Muscle of leg (tissue), 11 donors: Measurements from ENCODE around the gene MFNG. TPM values are rescaled to one million over a fixed set of nuclear protein-coding genes. Genes with fewer than 3 reads are reported as not detected.

Experiments used
- DNase-seq: peaks from one replicate; pipeline ENCODE4 v3.0.0; 2013
- H3K27ac ChIP-seq: one replicate; pipeline ENCODE4 v1.5.1; 2013; ENCODE audit warnings: mild to moderate bottlenecking, low read length, control low read depth
- H3K27me3 ChIP-seq: one replicate; pipeline ENCODE4 v1.6.1; 2013; ENCODE audit warnings: low read length; ENCODE audit not compliant: control insufficient read depth, insufficient read depth
- H3K36me3 ChIP-seq: one replicate; pipeline ENCODE4 v1.6.1; 2013; ENCODE audit warnings: low read length; ENCODE audit not compliant: control insufficient read depth, insufficient read depth
- H3K4me1 ChIP-seq: one replicate; pipeline ENCODE4 v1.6.1; 2013; ENCODE audit warnings: low read length; ENCODE audit not compliant: control insufficient read depth, insufficient read depth
- H3K4me3 ChIP-seq: one replicate; pipeline ENCODE4 v1.5.1; 2013; ENCODE audit warnings: low read length, control low read depth
- H3K9me3 ChIP-seq: replicated peaks from 2 replicates; pipeline ENCODE4 v1.6.1; 2013; ENCODE audit warnings: low read depth, low read length; ENCODE audit not compliant: control insufficient read depth
- WGBS: methylation state at CpG from one replicate; pipeline ENCODE4 v1.1.5; 2013; ENCODE audit warnings: missing lambda C conversion rate; ENCODE audit not compliant: insufficient coverage; 5-methylcytosine and 5-hydroxymethylcytosine counted together
- polyA plus RNA-seq, 8 donors: library from polyadenylated mRNA; unstranded; fragments of 120-200 nt; gene quantifications; one replicate each; pipeline versions ENCODE4 v1.2.1 to v1.2.3, GENCODE V29; 2013; ENCODE audit warnings: inconsistent platforms in 1 of 8, low replicate concordance in 1 of 8; ENCODE audit not compliant: insufficient read length in 8 of 8, insufficient read depth in 1 of 8
- total RNA-seq: library from RNA; stranded (reverse); fragments of 120-200 nt; gene quantifications from one replicate; pipeline ENCODE4 v1.2.4, GENCODE V29; 2013

Gene MFNG
- total and polyA plus RNA-seq, 9 donors, result 5.0 to 10.0 (median 6.2) TPM

DNA sequence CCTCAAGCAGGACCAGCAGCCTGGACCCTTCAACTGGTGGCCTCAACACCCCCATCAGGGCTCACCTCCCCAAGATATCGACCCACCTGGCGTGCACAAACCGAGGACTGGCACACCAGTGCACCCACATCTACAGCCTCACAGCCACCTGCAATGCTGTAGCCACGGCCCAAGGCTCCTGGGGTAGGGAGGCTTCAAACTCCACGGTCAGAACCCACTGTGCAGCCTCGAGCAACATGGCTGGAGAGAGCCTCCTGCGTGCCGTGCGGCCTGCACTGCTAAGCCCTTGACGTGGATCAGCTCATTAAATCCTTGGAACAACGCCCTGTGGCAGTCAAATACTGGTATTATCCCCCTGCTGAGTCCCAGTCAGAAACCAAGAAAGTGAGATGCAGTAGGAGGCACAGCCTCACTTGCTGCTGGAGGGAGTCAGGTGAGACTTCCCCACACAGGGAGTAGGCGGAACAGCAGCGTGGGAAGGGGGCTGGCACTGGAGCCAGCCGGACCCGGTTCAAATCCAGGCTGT is 28.4 kb upstream of the MFNG start:
- H3K36me3 ChIP-seq, result no peaks in the 10 kb centered on the region
- DNase-seq, result no peak
- no peak overlapping the region for H3K4me3 ChIP-seq
- no peaks in the 10 kb centered on the region for H3K9me3 ChIP-seq
- no peak overlapping the region for H3K27ac ChIP-seq
- peaks cover 41% of the 10 kb centered on the region for H3K4me1 ChIP-seq
- H3K27me3 ChIP-seq, result peaks cover 15% of the 10 kb centered on the region
- WGBS, result 50% methylated on average over 11 of the region's 15 CpGs

DNA sequence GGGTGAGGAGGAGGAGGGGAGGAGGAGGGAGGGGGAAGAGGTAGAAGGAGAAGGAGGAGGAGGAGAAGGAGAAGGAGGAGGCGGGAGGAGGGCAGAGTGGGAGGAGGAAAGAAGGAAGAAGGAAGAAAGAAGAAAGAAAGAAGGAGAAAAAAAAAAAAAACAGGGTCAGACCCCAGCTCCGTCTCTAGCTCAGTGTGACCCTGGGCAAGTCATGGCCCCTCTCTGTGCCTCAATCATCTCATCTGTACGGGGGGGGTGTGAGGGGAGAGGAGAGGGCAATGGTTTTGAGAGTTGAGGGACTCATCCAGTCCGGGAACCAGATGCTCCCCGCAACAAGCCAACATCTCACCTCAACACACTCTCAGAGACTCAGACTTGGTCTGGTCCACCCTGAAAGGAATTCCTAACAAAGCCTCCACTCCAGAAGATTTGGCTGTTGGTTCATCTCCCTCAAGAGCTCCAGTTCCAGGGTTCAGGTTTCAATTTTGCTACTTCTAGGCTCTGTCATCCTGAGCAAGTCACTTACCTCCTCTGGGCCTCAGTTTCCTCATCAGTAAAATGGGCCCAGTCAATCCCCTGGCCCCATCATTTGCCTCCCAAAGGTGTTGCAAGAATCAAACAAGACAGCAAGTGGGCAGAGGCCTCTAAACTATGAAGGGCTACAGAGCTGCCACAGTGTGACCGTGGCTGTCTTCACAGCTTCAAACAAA is 25.4 kb upstream of the MFNG start:
- no CpG with 5 or more reads among the region's 6 CpGs for WGBS
- Histone ChIP-seq H3K9me3 (no peaks in the 10 kb centered on the region), H3K27me3 (peaks cover 2% of the 10 kb centered on the region), H3K36me3 (peaks cover 7% of the 10 kb centered on the region), H3K4me1 (peaks cover 47% of the 10 kb centered on the region), H3K27ac (peak overlapping the region; percentile 90), H3K4me3 (no peak overlapping the region)
- no peak for DNase-seq

DNA sequence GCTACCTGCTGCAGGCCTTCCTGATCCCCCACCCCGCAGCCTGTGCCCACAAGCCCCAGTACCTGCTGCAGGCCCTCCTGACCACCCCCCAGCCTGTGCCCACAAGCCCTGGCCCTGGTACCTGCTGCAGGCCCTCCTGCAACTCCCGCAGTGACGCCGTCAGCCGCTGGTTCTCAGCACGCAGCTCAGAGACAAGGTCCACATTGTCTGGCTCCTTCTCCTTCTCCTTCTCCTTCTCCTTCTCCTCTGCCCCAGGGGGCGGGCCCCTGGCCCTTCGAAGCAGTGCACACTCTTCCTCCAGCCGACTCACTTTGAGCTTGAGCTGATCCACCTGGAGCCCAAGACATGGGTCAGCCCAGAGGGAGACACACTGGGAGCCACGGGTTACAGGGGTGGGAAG is 23.9 kb upstream of the MFNG start:
- no peak overlapping the region for H3K4me3 ChIP-seq
- peaks cover 12% of the 10 kb centered on the region for H3K36me3 ChIP-seq
- H3K27ac ChIP-seq, result peak overlapping the region; percentile 13
- no peak for DNase-seq
- H3K4me1 ChIP-seq, result peaks cover 47% of the 10 kb centered on the region
- 60% methylated on average over 10 of the region's 10 CpGs for WGBS
- H3K9me3 ChIP-seq, result no peaks in the 10 kb centered on the region
- no peaks in the 10 kb centered on the region for H3K27me3 ChIP-seq

GRCh38 chr22:37509059-37509860 is 23.1 kb upstream of the MFNG start:
- peak; percentile 82 for DNase-seq

GRCh38 chr22:37508431-37508992 is 22.3 kb upstream of the MFNG start:
- Histone ChIP-seq H3K4me1 (peaks cover 52% of the 10 kb centered on the region), H3K27ac (peak overlapping the region; percentile 71), H3K9me3 (no peaks in the 10 kb centered on the region), H3K4me3 (no peak overlapping the region), H3K36me3 (peaks cover 27% of the 10 kb centered on the region), H3K27me3 (no peaks in the 10 kb centered on the region)
- WGBS, result 30% methylated on average over 11 of the region's 22 CpGs
- peak; percentile 75 for DNase-seq

More at GRCh38 chr22:37509059-37509860, 23.1 kb upstream of the MFNG start:
- H3K27ac ChIP-seq, result peak overlapping the region; percentile 71
- H3K9me3 ChIP-seq, result no peaks in the 10 kb centered on the region
- no peaks in the 10 kb centered on the region for H3K27me3 ChIP-seq
- WGBS, result 37% methylated on average over 7 of the region's 10 CpGs
- H3K4me1 ChIP-seq, result peaks cover 52% of the 10 kb centered on the region
- H3K4me3 ChIP-seq, result no peak overlapping the region
- H3K36me3 ChIP-seq, result peaks cover 20% of the 10 kb centered on the region

DNA sequence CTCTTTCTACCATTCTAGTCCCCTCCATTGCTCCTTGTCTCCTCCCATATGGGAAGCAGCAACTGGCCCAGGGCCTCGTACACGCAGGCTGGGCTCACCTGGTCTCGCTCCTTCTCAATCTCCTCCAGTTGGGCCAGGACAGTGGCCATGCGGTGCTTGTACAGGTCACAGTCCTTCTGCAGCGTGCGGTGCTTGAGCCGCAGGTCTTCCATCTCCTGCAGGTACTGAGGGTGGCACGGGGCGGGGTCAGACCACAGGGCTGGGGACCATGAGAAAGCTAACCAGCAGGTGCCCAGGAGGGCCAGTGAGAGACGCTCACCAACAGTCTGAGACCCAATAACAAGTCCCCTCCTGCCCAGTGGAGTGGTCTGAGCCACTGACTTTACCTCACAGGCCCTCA is 21.5 kb upstream of the MFNG start:
- Histone ChIP-seq H3K4me3 (no peak overlapping the region), H3K27ac (no peak overlapping the region), H3K36me3 (peaks cover 31% of the 10 kb centered on the region), H3K27me3 (no peaks in the 10 kb centered on the region), H3K9me3 (no peaks in the 10 kb centered on the region), H3K4me1 (peaks cover 47% of the 10 kb centered on the region)
- DNase-seq, result no peak
- WGBS, result 87% methylated on average over 10 of the region's 10 CpGs

GRCh38 chr22:37505989-37506388 is 19.8 kb upstream of the MFNG start:
- Histone ChIP-seq H3K36me3 (peaks cover 35% of the 10 kb centered on the region), H3K27me3 (no peaks in the 10 kb centered on the region), H3K4me1 (peaks cover 50% of the 10 kb centered on the region), H3K9me3 (no peaks in the 10 kb centered on the region), H3K4me3 (no peak overlapping the region), H3K27ac (no peak overlapping the region)
- 85% methylated on average over 8 of the region's 14 CpGs for WGBS
- DNase-seq, result no peak

GRCh38 chr22:37505565-37505964 is 19.4 kb upstream of the MFNG start:
- H3K9me3 ChIP-seq, result no peaks in the 10 kb centered on the region
- peaks cover 53% of the 10 kb centered on the region for H3K4me1 ChIP-seq
- H3K27me3 ChIP-seq, result no peaks in the 10 kb centered on the region
- H3K4me3 ChIP-seq, result no peak overlapping the region
- WGBS, result 95% methylated on average over 3 of the region's 4 CpGs
- H3K36me3 ChIP-seq, result peaks cover 35% of the 10 kb centered on the region
- no peak for DNase-seq
- no peak overlapping the region for H3K27ac ChIP-seq

DNA sequence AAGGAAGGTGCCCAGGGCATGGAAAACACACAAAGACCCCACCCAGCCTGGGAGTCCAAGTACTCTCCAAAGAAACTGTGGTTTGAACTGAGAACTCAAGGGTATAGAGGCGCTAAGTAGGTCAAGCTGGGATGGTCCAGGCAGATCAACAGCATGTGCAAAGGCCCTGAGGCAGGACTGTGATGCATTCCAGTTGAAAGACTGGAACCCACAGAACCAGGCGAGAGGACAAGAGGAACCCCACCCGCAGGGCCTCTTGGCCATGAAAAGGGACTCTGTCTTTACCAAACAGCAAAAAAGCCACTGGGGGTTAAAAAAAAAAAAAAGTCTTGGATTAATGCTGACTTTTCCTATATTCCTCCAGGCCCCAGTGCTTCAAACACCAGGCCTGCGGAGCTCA is 18.8 kb upstream of the MFNG start:
- H3K9me3 ChIP-seq, result no peaks in the 10 kb centered on the region
- peaks cover 51% of the 10 kb centered on the region for H3K4me1 ChIP-seq
- H3K27me3 ChIP-seq, result no peaks in the 10 kb centered on the region
- WGBS, result 71% methylated on average over 1 of the region's 4 CpGs
- no peak overlapping the region for H3K27ac ChIP-seq
- no peak for DNase-seq
- H3K4me3 ChIP-seq, result no peak overlapping the region
- peaks cover 37% of the 10 kb centered on the region for H3K36me3 ChIP-seq

GRCh38 chr22:37503850-37504249 is 17.7 kb upstream of the MFNG start:
- Histone ChIP-seq H3K36me3 (peaks cover 37% of the 10 kb centered on the region), H3K4me1 (peaks cover 53% of the 10 kb centered on the region), H3K27me3 (no peaks in the 10 kb centered on the region), H3K27ac (no peak overlapping the region), H3K4me3 (no peak overlapping the region), H3K9me3 (no peaks in the 10 kb centered on the region)
- DNase-seq, result no peak
- 86% methylated on average over 1 of the region's 11 CpGs for WGBS
